Amygdala (tissue), 56 donors: Measurements from ENCODE around the gene CDKN2B-AS1.

Experiments used
- DNase-seq, 56 donors: peaks; one replicate each; lab custom pipeline; 2025; lab: John Stamatoyannopoulos, UW

CDKN2B-AS1 gene

GRCh38 chr9:22112870-22113821 is 118.6 kb downstream of the CDKN2B-AS1 start:
- no peak for DNase-seq

- DNase-seq = no peak
Observed at GRCh38 chr9:22114956-22115355, 120.4 kb downstream of the CDKN2B-AS1 start.

- no peak for DNase-seq
Observed at GRCh38 chr9:22116758-22117157, 122.2 kb downstream of the CDKN2B-AS1 start.

DNA sequence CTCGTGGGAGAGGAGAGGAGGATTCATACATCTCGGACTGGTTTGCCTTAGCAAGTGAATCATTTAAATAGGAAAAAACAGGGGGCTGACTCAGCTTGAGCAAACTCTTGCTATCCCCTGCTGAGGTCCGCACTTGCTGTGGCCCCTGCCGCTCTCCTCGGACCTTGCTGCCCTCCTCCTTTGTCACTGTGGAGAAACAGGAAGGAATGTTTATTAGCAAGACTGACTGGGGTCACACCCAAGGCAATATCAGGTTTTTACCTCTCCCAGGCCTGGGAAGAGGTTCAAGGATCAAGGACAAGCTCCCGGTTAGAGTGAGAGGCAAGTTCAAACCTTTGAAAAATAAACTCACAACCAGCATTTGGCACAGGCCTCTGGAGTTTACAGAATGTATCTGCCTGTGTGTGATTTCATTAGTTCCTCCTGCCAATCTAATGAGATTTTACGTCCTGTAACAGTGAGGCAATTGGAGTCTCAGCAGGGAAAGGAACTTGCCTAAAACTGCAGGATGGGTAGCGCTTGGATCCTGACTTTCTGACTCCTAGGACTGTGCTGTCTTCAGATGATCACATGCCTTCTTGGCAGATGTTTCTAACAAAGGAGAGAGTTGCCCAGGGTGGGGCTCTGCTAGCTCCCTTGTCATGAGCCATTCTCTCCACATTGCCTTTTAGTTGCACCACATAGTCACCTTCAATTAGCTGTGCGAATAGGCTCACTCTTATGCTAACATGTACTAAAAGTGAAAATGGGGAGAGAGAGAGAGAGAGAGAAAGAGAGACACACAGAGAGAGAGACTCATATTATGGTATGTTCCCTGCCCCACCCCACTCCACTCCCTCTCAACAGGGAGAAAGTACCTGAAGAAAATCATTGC is 123.2 kb downstream of the CDKN2B-AS1 start:
- DNase-seq = no peak

DNA sequence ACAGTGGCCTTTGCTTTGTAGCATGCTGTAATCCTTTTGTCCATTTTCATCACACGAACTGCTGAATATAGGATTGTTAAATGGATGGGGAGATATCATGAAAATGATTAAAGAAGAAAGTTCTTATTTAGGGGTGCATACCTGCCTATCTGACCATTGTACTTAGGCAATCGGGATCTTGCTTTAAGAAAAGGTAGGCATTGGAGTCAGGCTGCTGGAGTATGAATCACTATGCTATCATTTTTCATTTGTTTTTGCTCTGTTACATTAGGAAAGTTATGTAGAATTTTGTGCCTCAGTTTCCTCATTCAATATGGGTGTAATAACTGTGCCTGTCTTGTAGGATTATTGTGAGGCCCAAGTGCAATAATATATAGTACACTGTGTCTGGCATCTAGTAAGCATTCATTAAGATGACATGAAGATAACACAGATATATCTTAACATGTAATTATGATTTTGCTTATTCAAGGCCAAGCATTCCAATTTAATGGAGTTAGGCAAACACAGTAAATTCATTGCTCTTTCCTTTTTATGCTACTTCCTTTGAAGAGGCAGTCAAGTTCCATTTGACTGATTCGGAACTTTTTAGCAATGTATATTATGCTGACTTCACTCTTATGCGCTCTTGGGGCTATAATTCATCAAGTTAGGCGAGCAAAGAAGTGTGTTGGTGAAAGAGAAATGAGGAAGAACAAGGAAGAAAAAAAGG is 124.4 kb downstream of the CDKN2B-AS1 start:
- DNase-seq = no peak

- DNase-seq = no peak
Observed at GRCh38 chr9:22119522-22120158, 125.0 kb downstream of the CDKN2B-AS1 start.

GRCh38 chr9:22120159-22120549 is 125.6 kb downstream of the CDKN2B-AS1 start:
- no peak for DNase-seq

GRCh38 chr9:22120595-22120994 is 126.0 kb downstream of the CDKN2B-AS1 start:
- no peak for DNase-seq

GRCh38 chr9:22124263-22125011 is 129.8 kb downstream of the CDKN2B-AS1 start:
- DNase-seq = no peak

DNA sequence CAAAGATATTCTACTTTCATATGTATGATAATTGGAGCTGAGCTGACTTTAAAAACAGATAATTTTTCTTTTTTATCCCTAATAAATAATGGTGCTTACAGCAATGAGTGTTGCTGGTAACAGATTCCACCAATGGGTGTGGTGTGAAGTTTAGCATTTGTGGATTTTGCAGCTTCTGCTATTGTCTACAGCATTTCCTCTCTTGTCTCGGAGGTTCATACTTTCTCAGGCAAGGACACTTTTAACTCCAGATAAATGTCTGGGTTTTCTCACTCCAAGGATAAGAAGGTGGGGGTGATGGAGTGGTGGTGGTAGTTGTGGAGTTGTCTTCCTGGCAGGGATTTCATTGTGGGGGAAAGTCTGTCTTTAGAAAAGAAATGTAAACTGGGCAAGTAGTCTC is 134.5 kb downstream of the CDKN2B-AS1 start:
- DNase-seq = no peak

DNA sequence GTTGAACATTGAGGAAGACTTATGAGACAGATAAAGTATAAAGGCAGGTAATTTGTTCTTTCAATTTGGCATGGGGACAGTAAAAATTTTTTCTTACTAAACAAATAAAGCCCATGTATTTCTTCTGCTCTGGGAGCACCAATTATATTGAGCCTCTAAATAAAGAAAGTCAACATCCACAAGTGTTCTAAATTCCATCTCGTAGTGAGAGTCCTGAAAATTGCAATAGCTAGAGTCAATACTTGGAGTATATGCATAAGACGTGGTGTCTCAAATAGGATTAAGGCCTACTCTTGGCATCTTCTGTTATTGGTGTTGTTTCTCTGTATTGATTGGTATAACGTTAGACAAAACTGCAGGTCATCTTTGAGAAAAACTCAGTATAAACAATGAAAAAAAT is 135.0 kb downstream of the CDKN2B-AS1 start:
- no peak for DNase-seq

DNA sequence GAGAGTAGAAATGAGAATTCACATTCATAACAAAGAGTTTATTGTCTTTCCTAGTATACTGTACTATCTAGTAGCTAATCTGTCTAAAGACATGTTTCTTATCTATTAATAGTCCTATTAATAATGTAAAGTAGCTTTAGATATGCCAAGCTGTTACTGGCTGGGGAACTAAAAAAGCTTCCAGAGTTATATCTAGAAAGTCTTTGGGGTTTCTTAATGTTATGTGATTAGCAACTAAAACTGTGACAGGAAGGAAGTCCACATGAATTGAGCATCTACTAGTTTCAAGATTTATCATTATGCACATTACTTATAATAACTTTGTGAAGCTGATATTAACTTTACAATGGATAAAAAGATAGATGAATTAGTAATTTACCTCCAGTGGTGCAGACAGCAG is 137.2 kb downstream of the CDKN2B-AS1 start:
- DNase-seq = no peak

DNA sequence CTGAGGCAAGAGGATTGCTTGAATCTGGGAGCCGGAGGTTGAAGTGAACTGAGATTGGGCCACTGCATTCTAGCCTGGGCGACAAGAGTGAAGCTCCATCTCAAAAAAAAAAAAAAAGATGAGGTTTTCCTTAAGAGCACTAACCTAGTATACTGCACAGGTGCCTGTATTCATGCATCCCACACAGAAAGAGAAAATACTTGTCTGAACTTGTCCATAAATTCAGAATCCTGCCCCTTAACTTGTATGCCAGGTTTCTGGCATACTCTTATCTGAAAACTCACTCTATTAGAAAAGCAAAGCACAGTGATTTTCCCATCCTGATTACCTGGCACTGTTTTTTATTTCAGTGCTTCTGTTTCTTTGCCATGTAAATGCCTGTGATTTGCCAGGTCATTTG is 139.8 kb downstream of the CDKN2B-AS1 start:
- DNase-seq = no peak

DNA sequence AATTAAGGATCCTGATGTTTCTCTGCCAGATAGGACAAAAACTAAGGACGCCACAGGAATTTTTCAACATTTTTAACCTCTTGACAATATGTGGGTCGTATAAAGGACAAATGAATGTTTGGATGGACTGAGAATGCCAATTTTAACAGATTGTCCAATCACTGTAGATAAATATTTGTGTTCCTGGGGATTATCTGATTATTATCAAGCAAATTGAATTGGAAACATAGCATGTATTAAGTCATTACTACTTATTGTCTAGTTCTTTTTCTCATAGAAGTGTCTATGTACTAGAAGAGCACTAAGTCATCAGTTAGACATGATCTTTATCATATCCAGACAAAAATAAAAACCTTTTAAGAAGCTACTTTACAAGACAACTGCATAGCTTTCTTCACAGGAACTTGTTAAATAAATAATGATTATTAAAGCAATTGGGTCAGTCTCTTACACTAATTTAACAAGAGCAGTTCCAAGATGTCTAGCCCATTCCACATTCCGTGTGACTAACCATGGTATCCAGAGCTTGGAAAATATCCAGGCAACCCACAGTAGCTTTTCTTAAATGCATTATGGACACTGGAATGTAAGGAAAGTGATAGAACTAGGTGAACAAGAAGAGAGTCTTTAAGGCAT is 142.0 kb downstream of the CDKN2B-AS1 start:
- DNase-seq = no peak

- DNase-seq = no peak
Observed at GRCh38 chr9:22138956-22139660, 144.5 kb downstream of the CDKN2B-AS1 start.

GRCh38 chr9:22141908-22142307 is 147.3 kb downstream of the CDKN2B-AS1 start:
- no peak for DNase-seq

GRCh38 chr9:22142671-22143070 is 148.1 kb downstream of the CDKN2B-AS1 start:
- no peak for DNase-seq
